Ovary (tissue), 9 donors: ENCODE measurements around the gene PAPOLB. TPM values are rescaled to one million over a fixed set of nuclear protein-coding genes. Genes with fewer than 3 reads are reported as not detected.
"Not testable (repeated sequence)": the region's sequence is repeated elsewhere in the genome, so short reads cannot be mapped to it uniquely, and the experiment has no call there.

Experiments used
- DNase-seq, 5 donors: peaks; one replicate each; pipeline ENCODE4 v3.0.0-alpha.2; 2019 to 2020
- H3K27ac ChIP-seq, 2 donors: fragments of 200-600 bp; one replicate each; pipeline versions ENCODE4 v1.5.1 to v1.8.0; 2019 to 2022
- H3K27me3 ChIP-seq: fragments of 200-600 bp; one replicate; pipeline ENCODE4 v1.8.0; 2022
- H3K36me3 ChIP-seq: fragments of 200-600 bp; sonication (generic); one replicate; pipeline ENCODE4 v1.5.1; 2019
- H3K4me1 ChIP-seq: one replicate; pipeline ENCODE4 v1.8.1; 2013; ENCODE audit warnings: mild to moderate bottlenecking, moderate library complexity; ENCODE audit not compliant: insufficient read depth
- H3K4me3 ChIP-seq: fragments of 200-600 bp; sonication (generic); one replicate; pipeline ENCODE4 v1.5.1; 2017
- H3K9me3 ChIP-seq, 2 donors: fragments of 200-600 bp in 1 of 2; sonication (generic) in 1 of 2; one replicate each; pipeline versions ENCODE4 v1.5.1 to v1.8.1; 2013 to 2019; ENCODE audit warnings: mild to moderate bottlenecking in 1 of 2, moderate library complexity in 1 of 2
- EP300 ChIP-seq: sonication (generic); formaldehyde crosslinking; IDR thresholded peaks from one replicate; pipeline ENCODE4 v1.6.1; 2017; ENCODE audit warnings: antibody characterized with exemption
- POLR2A ChIP-seq: fragments of 450-650 bp; IDR thresholded peaks from one replicate; pipeline ENCODE4 v1.6.1; 2017; ENCODE audit warnings: antibody characterized with exemption, mild to moderate bottlenecking, moderate library complexity
- WGBS, 3 donors: extraction: QIAGEN DNeasy Blood & Tissue Kit in 1 of 3; methylation state at CpG; one replicate each; pipeline versions ENCODE4 v1.1.5 to v1.1.7; 2013 to 2017; 5-methylcytosine and 5-hydroxymethylcytosine counted together
- intact Hi-C, 4 donors: fragments of 100-400 bp; cut with DNase I; formaldehyde crosslinking; loops; one replicate each; pipeline versions ENCODE4 v1.11.0 to v1.15.1; 2022 to 2023
- polyA plus RNA-seq, 2 donors: library from polyadenylated mRNA; stranded (reverse); fragments of 200-250 nt in 1 of 2; fragments of 350-450 nt in 1 of 2; fragmentation: Illumina TruSeq in 1 of 2; extraction: RNeasy Lipid Tissue Mini Kit (QIAGEN cat#74804) in 1 of 2; gene quantifications; one replicate each; pipeline ENCODE4 v1.2.3, GENCODE V29; 2013 to 2014
- total RNA-seq, 7 donors: library from RNA; depleted of rRNA in 2 of 7; stranded (reverse); fragments of >200 nt in 2 of 7; fragmentation: NEBNext Ultra II Directional in 3 of 7; extraction: Animal tissue kit (Norgen Biotek cat#: 25700) in 3 of 7; gene quantifications; one replicate each; pipeline versions ENCODE4 v1.1.0 to v1.2.4, GENCODE V29; 2016 to 2023
- TF ChIP-seq, protein P1 (sequence below), 3 donors: fragments of 450-650 bp in 2 of 3; fragments of 200-600 bp in 1 of 3; IDR thresholded peaks; one replicate each; pipeline versions ENCODE4 v1.5.1 to v1.8.0; 2016 to 2022; ENCODE audit warnings: antibody characterized with exemption in 3 of 3, mild to moderate bottlenecking in 1 of 3
- donor health status: DM: no; HTN: no; CAD: no; lungs with moderate emphysema.
- donor health status: DM: no; HTN: no; CAD: no.
- donor health status: Bipolar disorder and iron deficiency.
- donor health status: DM: yes; HTN: yes; CAD: no.
- donor health status: DM: no; HTN: no; CAD: no.
- donor health status: DM: yes; HTN: yes; CAD: no.

The PAPOLB gene
- total and polyA plus RNA-seq, 9 donors = under 0.01 to 0.36 (median 0.09) TPM; not detected in 3

DNA sequence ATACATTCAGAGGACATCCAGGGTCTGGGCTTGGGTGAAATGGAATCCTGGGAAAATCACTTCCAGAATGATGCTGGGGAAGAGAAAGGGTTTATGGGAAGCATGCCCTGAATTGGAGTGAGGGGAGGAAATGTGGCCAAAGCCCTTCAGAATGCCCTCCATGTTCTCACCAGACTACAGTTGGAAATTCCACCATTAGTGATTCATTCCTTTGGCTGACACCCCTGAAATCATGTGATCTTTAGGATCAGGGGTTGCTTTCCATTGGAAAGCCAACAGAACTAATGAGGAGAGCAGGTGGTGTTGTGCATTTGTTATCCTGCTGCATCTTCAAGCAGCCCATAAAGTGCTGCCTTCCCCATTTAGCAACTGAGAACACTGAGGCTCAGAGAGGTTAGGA is 42.5 kb upstream of the PAPOLB start:
- H3K9me3 ChIP-seq = no peaks in the 10 kb centered on the region
- no peak overlapping the region for H3K4me3 ChIP-seq
- no peaks in the 10 kb centered on the region for H3K36me3 ChIP-seq
- intact Hi-C loops = no loop called here
- TF ChIP-seq, protein P1, sequence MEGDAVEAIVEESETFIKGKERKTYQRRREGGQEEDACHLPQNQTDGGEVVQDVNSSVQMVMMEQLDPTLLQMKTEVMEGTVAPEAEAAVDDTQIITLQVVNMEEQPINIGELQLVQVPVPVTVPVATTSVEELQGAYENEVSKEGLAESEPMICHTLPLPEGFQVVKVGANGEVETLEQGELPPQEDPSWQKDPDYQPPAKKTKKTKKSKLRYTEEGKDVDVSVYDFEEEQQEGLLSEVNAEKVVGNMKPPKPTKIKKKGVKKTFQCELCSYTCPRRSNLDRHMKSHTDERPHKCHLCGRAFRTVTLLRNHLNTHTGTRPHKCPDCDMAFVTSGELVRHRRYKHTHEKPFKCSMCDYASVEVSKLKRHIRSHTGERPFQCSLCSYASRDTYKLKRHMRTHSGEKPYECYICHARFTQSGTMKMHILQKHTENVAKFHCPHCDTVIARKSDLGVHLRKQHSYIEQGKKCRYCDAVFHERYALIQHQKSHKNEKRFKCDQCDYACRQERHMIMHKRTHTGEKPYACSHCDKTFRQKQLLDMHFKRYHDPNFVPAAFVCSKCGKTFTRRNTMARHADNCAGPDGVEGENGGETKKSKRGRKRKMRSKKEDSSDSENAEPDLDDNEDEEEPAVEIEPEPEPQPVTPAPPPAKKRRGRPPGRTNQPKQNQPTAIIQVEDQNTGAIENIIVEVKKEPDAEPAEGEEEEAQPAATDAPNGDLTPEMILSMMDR (IDR thresholded peaks at IDR 0.05) = no peak
- no peak for TF ChIP-seq POLR2A
- H3K27ac ChIP-seq = no peak overlapping the region
- no peaks in the 10 kb centered on the region for H3K4me1 ChIP-seq
- no peaks in the 10 kb centered on the region for H3K27me3 ChIP-seq
- DNase-seq = no peak

DNA sequence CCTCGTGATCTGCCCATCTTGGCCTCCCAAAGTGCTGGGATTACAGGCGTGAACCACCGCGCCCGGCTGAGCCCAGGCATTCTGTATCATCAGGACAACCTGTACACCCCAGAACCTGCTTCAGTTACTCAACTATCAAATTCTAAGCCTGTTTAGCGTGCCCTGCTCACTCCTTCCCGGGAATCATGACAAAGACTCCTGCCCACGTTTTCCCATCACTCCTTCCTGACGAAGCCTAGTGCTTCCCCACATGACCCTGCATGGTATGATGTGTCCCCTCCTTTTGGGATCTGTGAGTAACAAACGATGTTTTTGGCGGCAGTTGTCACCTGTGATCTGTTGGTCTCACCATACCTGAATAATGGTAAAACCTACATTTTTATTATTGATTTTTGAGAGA is 33.9 kb upstream of the PAPOLB start:
- H3K36me3 ChIP-seq = no peaks in the 10 kb centered on the region
- H3K4me3 ChIP-seq = no peak overlapping the region
- no peak for DNase-seq
- 78 to 89% (median 82%) methylated on average over 11 of the region's 11 CpGs for WGBS, 3 donors
- H3K27me3 ChIP-seq = no peaks in the 10 kb centered on the region
- intact Hi-C loops = no loop called here
- TF ChIP-seq POLR2A = no peak
- TF ChIP-seq, protein P1 (IDR thresholded peaks at IDR 0.05) = no peak
- no peak for TF ChIP-seq EP300
- no peaks in the 10 kb centered on the region for H3K4me1 ChIP-seq
- no peak overlapping the region for H3K27ac ChIP-seq
- H3K9me3 ChIP-seq = no peaks in the 10 kb centered on the region

GRCh38 chr7:4894482-4894881 is 32.7 kb upstream of the PAPOLB start:
- intact Hi-C loops = no loop called here
- 81 to 83% (median 82%) methylated on average over 9 of the region's 9 CpGs for WGBS, 3 donors

DNA sequence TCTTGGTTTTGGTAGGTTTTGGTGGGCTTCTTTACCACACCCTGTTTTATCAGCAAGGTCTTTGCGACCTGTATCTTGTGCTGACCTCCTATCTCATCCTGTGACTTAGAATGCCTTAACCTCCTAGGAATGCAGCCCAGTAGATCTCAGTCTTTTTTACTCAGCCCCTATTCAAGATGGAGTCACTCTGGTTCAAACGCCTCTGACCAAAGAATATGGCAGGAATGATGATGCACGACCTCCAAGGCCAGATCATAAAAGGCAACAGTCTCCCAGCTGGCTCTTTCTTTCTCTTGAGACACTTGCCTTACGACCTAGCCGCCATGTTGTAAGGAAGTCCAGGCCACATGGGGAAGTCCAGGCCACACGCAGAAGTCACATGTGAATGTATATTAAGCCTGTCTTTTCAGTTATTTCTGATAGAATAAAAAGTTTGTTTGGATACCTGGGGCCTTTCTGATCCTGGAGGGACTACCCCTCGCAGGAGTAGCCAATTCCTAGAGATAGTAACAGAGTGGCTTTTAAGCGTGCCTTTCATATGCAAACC is 32.2 kb upstream of the PAPOLB start:
- TF ChIP-seq EP300 = no peak
- TF ChIP-seq POLR2A = no peak
- TF ChIP-seq, protein P1 (IDR thresholded peaks at IDR 0.05) = no peak
- WGBS, 3 donors = 80 to 87% (median 82%) methylated on average over 8 of the region's 8 CpGs
- Histone ChIP-seq H3K27ac (no peak overlapping the region), H3K9me3 (no peaks in the 10 kb centered on the region), H3K27me3 (no peaks in the 10 kb centered on the region), H3K4me3 (no peak overlapping the region), H3K36me3 (no peaks in the 10 kb centered on the region), H3K4me1 (no peaks in the 10 kb centered on the region)
- intact Hi-C loops = no loop called here
- DNase-seq = no peak

More at GRCh38 chr7:4894482-4894881, 32.7 kb upstream of the PAPOLB start:
- H3K4me3 ChIP-seq = no peak overlapping the region
- TF ChIP-seq POLR2A = no peak
- no peak for TF ChIP-seq EP300
- TF ChIP-seq, protein P1 (IDR thresholded peaks at IDR 0.05) = no peak
- no peak for DNase-seq
- no peaks in the 10 kb centered on the region for H3K9me3 ChIP-seq
- no peaks in the 10 kb centered on the region for H3K36me3 ChIP-seq
- H3K27ac ChIP-seq = no peak overlapping the region
- H3K4me1 ChIP-seq = no peaks in the 10 kb centered on the region
- no peaks in the 10 kb centered on the region for H3K27me3 ChIP-seq

- H3K4me3 ChIP-seq, intact Hi-C loops, H3K27me3 ChIP-seq, H3K36me3 ChIP-seq, H3K27ac ChIP-seq, H3K4me1 ChIP-seq, DNase-seq, H3K9me3 ChIP-seq: not testable (repeated sequence)
- 71 to 81% (median 72%) methylated on average over 4 of the region's 4 CpGs for WGBS, 3 donors
Measured at GRCh38 chr7:4893188-4893587, 31.4 kb upstream of the PAPOLB start.

DNA sequence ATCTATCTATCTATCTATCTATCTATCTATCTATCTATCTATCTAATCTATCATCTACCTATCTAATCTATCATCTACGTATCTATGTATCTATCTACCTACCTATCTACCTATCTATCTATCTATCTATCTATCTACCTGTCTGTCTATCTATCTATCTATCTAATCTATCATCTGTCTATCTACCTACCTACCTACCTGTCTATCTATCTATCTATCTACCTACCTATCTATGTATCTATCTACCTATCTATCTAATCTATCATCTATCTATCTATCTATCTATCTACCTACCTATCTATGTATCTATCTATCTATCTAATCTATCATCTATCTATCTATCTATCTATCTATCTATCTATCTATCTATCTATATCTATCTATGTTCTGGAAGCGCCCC is 29.7 kb upstream of the PAPOLB start:
- H3K27me3 ChIP-seq, H3K36me3 ChIP-seq, H3K4me3 ChIP-seq, intact Hi-C loops, H3K4me1 ChIP-seq, H3K9me3 ChIP-seq, H3K27ac ChIP-seq, DNase-seq: not testable (repeated sequence)
- WGBS, 3 donors = 49 to 73% (median 50%) methylated on average over 2 of the region's 2 CpGs
